MM.1S (cell line): Measurements from ENCODE around the gene CYTH1.

Experiments used
- CTCF ChIP-seq: fragments of 300-600 bp; sonication (generic); IDR thresholded peaks from 2 replicates; pipeline ENCODE4 v1.5.1; 2016; ENCODE audit warnings: antibody characterized with exemption, low read length, mixed read lengths
- EZH2 ChIP-seq: fragments of 300-600 bp; sonication (generic); optimal IDR thresholded peaks from 2 replicates; pipeline ENCODE3; 2017; ENCODE audit warnings: low read depth, mild to moderate bottlenecking, antibody characterized with exemption, low read length, mixed read lengths

GRCh38 chr17:78647032-78647431 is 135.0 kb downstream of the CYTH1 start:
- TF ChIP-seq CTCF (no peak), EZH2 (no peak)
